Measurements from ENCODE around the gene ZMYND11.

The ZMYND11 gene

DNA sequence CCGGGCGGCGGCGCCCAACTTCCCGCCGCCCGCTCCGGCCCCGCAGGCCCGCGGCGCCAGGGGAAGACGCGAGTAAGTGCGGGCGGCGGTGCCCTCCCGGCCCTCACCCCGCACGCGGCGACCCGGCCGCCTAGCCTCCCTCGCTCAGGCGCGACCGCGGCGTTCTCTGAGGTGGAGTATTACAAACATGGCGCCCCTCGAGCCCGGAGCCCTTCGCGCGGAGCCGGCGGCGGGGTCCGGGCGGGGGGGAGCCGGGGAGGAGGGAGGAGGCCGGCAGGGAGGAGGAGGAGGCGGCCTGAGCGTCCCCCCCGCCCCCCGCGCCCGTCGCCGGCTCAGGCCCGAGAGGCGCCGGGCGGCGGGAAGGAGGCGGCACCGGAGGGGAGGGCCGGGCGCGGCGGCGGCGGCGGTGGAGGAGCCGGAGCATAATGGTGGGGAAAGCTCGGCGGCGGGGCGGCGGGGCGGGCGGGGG, at the start of gene ZMYND11:
Gene ZMYND11 (plus strand): TSS at position 324 of the 469 bp plus-strand sequence. CDS start 44,558 bp downstream, outside the sequence.
- Histone ChIP-seq H3K27ac (peak within 1 kb of the TSS; percentile 92 to 100 (median 98)), H3K4me3 (peak within 1 kb of the TSS; percentile 55 to 89 (median 72))

DNA sequence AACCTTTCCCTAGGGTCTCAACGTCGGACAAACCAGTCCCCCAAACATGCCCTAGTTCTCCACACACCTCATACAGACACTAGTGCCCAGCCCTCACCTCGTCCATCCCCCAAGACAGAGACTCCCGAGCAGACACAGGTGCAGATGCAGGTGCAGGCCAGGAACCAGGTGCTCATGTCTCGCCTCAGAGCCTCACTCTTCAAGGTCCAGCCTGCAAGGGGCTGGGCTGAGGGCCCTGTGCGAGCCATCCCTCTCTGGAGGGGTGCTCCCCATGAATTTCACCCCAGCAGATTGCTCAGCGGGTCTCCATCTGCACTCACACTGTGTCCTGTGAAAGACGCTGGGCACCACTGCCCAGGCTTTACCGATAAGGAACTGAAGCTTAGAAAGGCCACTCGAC, 49.2 kb upstream of the ZMYND11 start:
- no peak overlapping the region for H3K4me3 ChIP-seq
- no peak overlapping the region for H3K27ac ChIP-seq

DNA sequence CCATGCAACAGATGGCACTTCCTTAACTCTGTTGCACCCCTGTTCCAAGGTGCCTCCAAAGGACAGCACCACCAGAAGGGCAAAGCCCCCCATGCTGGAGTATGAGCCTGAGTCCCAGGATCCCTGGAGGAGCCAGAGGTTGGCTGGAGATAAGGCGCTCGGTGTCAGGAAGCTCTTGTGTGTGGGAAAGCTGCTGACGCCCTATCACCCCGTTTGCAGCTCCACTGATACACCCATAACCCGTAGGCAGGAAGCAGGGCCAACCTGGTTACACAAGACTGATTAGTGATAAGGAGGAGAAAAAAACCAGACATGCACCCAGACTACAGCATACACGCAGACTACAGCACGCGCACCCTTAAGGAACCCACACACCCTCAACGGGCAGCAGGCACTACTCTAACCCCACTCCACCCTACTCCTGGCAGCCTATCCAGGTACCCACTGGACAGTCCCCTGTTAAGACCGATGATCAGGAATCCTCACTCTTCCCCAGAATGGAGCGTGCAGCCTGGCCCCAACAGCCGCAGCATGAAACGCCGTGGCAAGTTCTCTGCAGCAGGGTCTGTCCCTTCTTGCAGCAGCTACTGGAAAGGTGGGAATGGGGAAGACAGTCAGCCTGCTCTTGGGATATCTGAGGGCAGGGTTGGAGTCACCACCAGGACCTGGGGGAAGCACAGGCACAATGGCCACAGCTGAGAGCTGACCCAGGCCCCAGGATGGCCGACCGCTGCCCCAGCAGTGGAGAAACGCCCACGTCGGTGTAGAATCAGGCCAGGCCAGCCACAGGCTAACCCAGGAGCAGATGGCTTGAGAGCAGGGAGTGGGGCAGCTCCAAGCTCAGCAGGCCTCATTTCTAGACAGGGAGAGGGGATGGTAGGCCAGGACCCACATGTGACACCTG, 47.8 kb upstream of the ZMYND11 start:
- Histone ChIP-seq H3K27ac (no peak overlapping the region), H3K4me3 (no peak overlapping the region)

DNA sequence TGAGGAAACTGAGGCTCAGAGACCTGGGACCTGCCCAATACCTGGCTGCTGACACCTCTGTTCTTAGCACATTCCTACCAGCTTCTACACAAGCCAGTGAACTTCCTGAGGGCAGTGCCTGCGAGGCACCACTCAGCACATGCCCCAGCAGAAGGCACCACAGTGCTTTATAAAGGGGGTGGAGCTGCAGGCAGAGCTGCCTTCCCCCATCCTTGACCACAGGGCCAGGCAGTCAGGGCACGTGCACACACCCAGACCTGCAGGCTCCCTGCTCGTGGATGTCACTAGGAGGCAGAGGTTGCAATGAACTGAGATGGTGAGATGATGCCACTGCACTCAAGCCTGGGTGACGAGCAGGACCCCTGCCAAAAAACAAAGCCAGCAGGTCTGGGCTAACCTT, 47.0 kb upstream of the ZMYND11 start:
- Histone ChIP-seq H3K4me3 (no peak overlapping the region), H3K27ac (no peak overlapping the region)

DNA sequence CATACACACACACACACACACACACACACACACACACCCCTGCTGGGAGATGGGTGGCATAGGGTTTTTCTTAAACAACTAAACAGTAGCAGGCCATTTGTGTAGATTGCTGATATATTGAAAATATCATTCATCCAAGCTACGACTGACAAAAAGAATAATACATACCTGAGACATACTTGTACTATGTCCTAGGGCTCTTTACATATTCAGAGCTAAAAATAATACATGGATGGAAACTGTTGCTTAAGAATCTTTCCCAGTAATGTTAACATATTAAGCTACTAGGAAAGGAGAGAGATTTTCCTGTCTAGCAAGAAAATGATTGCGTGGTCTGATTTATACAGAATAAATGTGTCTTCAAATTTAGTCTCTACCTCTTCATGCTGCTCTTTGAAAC, 46.0 kb upstream of the ZMYND11 start:
- Histone ChIP-seq H3K27ac (no peak overlapping the region), H3K4me3 (no peak overlapping the region)

DNA sequence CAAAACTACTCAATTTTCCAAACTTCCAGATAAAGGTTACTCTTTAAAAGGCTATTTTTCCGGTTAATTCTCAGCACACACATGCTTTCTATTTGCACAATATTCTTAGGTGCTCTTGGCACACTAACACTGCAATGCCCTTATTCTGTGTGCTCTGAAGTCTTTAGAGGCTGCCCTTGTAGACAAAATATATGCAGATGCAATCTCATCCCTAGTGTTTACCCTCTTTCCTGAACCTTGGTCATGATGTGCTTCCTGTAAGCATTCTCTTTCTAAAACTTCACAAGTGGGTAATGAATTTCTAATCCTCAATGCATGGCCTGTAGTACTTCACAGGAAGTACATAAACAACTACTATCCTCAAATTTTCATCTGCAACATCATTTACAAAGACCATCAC, 45.1 kb upstream of the ZMYND11 start:
- H3K27ac ChIP-seq, result no peak overlapping the region
- H3K4me3 ChIP-seq, result no peak overlapping the region

DNA sequence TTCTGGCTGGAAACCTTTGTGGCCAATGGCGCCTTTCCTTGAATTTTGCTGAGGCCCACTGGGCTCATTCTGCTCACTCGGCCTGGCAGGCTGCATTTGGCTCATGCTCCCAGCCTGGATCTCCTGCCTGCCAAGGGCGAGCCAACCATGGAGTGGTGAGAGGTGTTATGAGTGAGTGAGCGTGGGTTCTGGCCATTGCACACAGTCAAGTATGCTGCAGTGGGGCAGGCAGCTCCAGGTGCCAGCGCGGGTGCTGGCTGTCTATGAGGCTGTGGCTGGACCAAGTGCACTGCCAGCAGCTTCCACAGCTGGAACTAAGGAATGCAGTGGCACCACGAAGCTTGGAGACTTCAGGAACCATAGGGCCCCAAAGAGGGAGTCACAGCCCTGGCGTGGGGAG, 43.9 kb upstream of the ZMYND11 start:
- Histone ChIP-seq H3K4me3 (no peak overlapping the region), H3K27ac (no peak overlapping the region)

DNA sequence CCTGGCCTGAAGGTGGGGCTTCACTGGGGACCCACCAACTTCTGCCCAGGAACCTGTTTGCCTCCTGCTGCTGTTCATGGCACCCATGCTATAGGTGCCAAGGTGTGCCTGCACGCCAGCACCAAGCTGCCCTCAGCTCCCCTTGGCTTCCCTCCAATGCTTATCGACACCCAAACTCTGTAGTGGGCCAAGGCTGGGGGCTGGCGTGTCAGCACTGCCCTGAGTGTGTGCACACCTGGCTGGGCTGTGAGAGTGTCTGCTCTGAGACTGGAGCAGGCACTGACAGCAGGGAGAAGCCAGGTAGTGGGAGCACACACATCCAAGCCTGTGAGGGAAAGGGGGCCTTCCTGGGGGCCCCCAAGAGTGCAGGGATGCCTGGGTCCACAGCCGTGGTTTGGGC, 43.1 kb upstream of the ZMYND11 start:
- H3K4me3 ChIP-seq, result no peak overlapping the region
- H3K27ac ChIP-seq, result peak overlapping the region in 1 of 21 experiments; percentile 7

DNA sequence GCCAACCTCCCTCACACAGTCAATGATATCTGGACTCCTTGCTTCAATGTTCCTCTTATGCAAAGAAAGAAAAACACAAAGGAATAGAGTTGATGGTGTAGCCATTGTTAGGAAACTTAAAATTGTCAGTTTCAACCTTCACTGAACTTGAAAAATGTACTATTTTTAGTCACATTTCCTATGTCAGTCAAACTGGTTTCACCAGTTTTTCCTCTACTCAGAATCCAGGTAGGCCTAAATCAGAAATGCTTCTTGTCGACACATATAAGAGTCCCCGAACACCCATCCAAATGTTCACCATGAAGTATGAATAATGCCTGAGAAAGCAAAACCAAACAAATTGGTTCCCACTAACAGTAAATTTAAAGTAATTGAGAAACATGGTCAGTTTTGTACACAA, 42.4 kb upstream of the ZMYND11 start:
- Histone ChIP-seq H3K4me3 (no peak overlapping the region), H3K27ac (no peak overlapping the region)

DNA sequence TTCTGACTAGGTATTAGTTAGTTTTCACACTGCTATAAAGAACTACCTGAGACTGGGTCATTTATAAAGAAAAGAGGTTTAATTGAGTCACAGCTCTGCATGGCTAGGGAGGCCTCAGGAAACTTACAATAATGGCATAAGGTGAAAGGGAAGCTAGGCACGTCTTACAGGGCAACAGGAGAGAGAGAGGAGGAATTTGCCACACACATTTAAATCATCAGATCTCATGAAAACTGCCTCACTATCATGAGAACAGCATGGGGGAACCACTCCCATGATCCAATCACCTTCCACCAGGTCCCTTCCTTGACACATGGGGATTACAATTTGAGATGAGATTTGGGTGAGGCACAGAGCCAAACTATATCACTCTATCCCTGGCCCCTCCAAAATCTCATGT, 40.6 kb upstream of the ZMYND11 start:
- no peak overlapping the region for H3K27ac ChIP-seq
- no peak overlapping the region for H3K4me3 ChIP-seq

DNA sequence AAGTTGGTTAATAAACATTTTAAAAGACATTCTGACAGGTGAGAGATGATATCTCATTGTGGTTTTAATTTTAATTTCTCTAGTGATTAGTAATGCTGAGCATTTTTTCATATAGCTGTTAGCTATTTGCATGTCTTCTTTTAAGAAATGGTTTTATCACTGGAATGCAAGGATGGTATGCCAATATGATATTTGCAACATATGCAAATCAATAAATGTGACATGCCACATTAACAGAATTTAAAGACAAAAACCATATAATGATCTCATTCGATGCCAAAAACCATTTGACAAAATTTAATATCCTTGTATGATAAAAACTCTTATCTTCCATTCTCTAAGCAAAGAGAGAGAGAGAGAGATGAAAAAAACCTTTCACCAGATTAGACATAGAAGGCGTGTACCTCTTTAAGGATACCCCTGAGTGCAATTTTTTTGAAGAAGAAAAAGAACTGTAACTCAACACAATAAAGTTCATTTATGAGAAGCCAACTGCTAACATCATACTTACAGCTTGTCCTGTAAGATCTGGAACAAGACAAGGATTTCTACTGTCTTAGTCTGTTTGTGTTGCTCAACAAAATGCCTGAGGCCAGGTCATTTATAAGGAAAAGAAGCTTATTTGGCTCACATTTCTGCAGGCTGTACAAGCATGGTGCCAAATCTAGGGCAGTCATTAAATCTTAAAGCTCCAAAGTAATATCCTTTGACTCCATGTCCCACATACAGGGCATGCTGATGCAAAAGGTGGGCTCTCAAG, 39.7 kb upstream of the ZMYND11 start:
- Histone ChIP-seq H3K4me3 (no peak overlapping the region), H3K27ac (no peak overlapping the region)

DNA sequence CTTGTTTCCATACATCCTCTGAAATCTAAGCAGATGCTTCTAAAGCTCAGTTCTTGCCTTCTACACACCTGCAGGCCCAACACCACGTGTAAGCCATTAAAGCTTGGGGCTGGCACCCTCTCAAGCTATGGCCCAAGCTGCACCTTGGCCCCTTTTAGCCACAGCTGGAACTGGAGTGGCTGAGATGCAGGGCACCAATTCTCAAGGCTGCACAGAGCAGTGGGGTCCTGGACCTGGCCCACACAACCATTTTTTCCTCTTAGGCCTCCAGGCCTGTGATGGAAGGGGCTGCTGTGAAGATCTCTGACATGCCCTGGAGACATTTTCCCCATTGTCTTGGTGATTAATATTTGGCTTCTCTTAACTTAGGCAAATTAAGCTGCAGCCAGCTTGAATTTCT, 38.8 kb upstream of the ZMYND11 start:
- no peak overlapping the region for H3K27ac ChIP-seq
- H3K4me3 ChIP-seq, result no peak overlapping the region

DNA sequence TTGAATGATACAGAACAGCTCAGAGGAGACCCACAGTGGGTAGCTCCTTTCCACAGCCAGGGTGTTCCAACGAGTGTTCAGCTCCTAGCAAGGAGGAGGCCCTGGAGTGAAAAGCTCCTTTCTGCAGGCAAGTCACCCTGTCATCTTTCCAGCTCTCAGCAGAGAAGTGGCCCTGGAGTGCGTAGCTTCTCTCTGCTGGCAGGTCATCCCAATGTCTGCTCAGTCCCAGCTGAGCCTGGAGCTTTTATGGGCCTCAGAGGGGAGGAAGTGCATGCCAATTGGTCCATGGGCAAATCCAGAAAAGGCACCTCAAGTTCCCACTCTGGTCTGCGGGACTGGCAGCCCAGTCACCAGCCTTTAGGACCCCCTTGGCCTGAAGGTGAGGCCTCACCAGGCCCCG, 30.8 kb upstream of the ZMYND11 start:
- no peak overlapping the region for H3K4me3 ChIP-seq

DNA sequence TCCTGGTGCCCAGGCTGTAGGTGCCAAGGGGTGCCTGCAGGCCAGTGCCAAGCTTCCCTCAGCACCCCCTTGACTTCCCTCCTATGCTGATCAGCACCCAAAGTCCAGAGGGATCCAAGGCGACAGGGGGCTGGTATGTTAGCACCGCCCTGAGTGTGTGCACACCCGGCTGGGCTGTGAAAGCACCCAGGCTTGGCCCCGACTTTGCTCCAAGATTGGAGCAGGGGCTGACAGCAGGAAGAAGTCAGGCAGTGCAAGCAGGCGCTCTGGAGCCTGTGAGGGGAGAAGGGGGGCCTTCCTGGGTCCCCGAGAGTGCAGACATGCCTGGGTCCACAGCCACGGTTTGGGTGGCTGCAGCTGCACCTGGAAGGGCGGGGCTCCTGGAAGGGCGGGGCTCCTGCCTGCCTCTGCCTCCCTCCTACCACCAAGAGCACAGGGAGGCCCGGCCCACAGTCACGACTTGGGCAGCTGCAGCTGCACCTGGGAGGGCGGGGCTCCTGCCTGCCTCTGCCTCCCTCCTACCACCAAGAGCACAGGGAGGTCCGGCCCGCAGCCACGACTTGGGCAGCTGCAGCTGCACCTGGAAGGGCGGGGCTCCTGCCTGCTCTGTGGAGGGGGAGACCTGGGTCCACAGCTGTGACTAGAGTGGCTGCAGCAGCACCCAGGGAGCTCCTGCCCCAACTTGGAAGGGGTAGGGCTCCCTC, 30.2 kb upstream of the ZMYND11 start:
- H3K27ac ChIP-seq, result no peak overlapping the region
- no peak overlapping the region for H3K4me3 ChIP-seq

More for the DNA sequence above, 30.8 kb upstream of the ZMYND11 start:
- H3K27ac ChIP-seq, result no peak overlapping the region

DNA sequence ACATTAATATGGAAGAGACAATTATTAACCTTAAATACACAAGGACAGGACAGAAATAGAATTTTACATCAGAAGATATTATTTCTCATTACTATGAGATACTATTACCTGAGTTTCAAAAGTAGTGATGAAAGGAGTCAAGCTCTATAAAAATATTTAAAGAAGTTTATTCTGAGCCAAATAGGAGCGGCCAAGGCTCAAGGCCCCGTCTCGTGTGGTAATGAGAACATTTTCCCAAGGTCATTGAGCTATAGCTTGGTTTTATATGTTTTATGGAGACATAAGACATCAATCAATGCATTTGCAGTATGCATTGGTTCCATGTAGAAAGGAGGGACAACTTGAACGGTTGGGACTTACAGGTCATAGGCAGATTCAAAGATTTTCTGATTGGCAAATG, 29.4 kb upstream of the ZMYND11 start:
- H3K4me3 ChIP-seq, result no peak overlapping the region

DNA sequence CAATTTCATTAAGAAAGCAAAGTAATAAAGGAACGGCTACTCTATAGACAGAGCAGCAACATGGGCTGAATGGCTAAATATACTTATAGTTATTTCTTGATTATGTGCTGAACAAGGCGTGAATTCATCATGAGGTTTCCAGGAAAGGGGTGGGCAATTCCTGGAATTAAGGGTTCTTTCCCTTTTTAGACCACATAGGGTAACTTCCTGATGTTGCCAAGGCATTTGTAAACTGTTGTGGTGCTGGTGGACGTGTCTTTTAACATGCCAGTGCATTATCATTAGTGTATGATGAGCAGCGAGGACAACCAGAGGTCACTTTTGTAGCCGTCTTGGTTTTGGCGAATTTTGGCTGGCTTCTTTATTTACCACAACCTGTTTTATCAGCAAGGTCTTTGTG, 28.5 kb upstream of the ZMYND11 start:
- no peak overlapping the region for H3K4me3 ChIP-seq
- no peak overlapping the region for H3K27ac ChIP-seq

More for the DNA sequence above, 29.4 kb upstream of the ZMYND11 start:
- no peak overlapping the region for H3K27ac ChIP-seq

DNA sequence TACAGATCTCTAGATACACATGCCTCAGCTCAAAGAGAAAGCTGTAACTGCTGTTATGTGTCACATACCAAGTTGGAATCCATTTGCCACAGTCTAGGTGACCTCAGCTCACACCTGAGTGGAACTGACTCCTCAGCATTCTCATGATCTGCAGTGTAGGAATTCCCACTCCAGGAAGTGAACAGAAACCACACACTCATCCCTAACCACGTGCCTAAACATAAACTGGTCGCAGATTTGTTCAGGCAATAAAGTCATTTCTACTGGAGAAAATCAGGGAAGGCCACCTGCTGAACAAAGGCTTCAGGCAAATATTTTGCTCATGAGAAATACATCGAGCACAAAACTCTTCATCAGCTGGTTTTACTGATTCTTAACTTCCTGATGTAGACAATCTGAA, 23.0 kb upstream of the ZMYND11 start:
- Histone ChIP-seq H3K27ac (no peak overlapping the region), H3K4me3 (no peak overlapping the region)

DNA sequence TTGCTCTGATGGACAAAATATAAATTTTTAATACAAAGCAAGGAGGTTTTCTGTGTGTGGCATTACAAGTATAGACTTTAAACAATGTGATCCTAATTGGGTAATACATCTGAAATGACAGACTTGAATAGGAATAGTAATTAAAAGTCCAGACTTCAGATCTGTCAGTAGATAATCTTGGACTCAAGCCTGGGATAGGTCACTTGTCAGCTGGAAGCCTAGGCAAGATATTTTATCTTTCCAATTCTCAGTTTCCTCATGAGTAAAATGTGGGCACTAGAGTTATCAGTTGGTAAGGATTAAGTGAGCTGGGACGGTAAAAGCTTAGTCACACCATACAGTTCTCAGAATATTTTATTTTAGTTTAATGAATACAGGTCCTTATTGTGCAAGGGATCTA, 10.4 kb upstream of the ZMYND11 start:
- Histone ChIP-seq H3K4me3 (no peak overlapping the region), H3K27ac (no peak overlapping the region)

DNA sequence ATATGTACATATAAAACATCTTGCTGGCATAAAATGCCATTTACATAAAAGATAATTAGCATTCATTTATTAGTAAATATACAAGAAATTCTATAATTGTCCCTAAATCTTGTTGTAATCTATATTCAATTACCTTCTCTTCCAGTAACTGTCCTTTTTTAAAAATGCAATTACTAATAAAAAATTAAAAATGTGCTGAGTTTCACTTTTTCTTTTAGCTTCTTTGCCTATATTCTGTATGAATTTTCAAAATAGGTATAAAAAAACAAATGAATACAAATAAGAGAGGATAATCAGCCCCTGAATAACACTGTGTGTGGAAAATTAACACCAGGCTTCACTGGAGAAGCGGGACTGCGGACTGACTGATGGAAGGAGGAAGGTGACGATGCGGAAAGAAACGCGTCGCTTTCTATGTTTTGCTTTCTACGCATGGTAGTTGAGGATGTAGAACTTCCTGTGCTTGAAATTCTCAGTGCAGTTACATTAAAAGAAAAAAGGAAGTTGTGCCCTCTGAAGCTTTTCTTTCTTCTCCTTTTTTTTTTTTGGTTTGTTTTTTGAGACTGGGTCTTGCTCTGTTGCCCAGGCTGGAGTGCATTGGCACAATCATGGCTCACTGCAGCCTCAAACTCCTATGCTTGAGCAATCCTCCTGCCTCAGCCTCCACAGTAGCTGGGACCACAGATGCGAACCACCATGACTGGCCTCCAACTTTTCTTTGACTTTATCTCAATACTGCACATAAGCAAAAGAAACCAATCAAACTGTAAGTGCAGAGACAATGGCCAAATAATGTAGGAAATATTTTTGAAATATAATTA, 7.4 kb upstream of the ZMYND11 start:
- peak overlapping the region in 1 of 7 experiments; percentile 16 for H3K4me3 ChIP-seq
- peak overlapping the region in 3 of 21 experiments; percentile 4 to 27 (median 6) for H3K27ac ChIP-seq
